Left ventricle myocardium inferior (tissue), 1 donor: ENCODE data around the gene RPS6KA2. TPM values are rescaled to one million over a fixed set of nuclear protein-coding genes. Genes with fewer than 3 reads are reported as not detected.

Experiments used
- DNase-seq: peaks from one replicate; pipeline ENCODE4 v3.0.0-alpha.2; 2020
- H3K27ac ChIP-seq: fragments of 200-600 bp; replicated peaks from 2 replicates; pipeline ENCODE4 v1.8.0; 2021
- H3K27me3 ChIP-seq: fragments of 200-600 bp; 2 replicates; pipeline ENCODE4 v1.8.0; 2021; ENCODE audit warnings: low read depth
- H3K36me3 ChIP-seq: fragments of 200-600 bp; 2 replicates; pipeline ENCODE4 v1.8.0; 2021
- H3K4me1 ChIP-seq: fragments of 200-600 bp; 2 replicates; pipeline ENCODE4 v1.8.0; 2021
- H3K4me3 ChIP-seq: fragments of 200-600 bp; 2 replicates; pipeline ENCODE4 v1.8.0; 2021; ENCODE audit warnings: mild to moderate bottlenecking, moderate library complexity
- H3K9me3 ChIP-seq: fragments of 200-600 bp; replicated peaks from 2 replicates; pipeline ENCODE4 v1.8.0; 2021
- intact Hi-C: fragments of 100-400 bp; cut with micrococcal nuclease; formaldehyde crosslinking; loops from one replicate; pipeline ENCODE4 v1.11.0; 2022
- total RNA-seq: library from RNA; stranded (reverse); fragmentation: NEBNext Ultra II Directional; extraction: Animal tissue kit (Norgen Biotek cat#: 25700); gene quantifications from one replicate; pipeline ENCODE4 v1.2.1, GENCODE V29; 2021
- TF ChIP-seq, protein P1 (sequence below): fragments of 200-600 bp; IDR thresholded peaks from 2 replicates; pipeline ENCODE4 v1.8.0; 2021; ENCODE audit warnings: antibody characterized with exemption, mild to moderate bottlenecking, borderline replicate concordance
- donor health status: DM: no; HTN: yes; CAD: no; lungs with severe emphysema.

Gene RPS6KA2
- total RNA-seq, 1 donor from 2014 or later, result 77.2 TPM

DNA sequence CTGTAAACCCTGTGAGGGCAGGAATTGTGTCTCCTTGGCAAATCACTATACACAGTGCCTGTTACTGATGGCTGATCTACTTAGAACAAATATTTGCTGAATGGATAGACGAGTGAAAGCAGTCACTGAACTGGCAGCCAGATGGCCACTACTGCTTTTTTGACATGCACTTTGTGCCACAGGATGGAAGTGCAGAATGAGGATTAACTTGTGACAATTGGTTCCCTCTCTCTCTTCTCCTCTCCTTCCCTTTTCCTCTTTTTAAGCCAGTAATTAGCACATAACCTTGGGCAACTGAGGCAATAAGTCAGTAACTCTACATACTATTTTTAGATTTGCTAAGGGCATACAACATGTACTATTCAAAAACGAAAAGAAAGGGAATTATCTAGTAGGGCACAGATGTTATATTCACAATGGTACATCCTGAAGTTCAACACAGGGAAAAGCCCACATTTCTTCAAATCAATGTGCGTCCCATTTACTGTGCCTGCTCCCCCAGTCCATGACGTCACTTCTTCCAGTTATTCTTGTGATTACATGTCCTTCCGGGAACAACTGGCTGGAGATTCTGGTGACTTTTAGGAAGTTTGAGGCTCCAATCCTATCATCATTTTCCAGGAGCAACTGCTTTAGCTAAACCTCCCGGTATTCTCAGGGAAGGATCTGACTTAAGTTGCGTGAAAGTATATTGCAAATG, 17.0 kb upstream of the RPS6KA2 start:
- peaks cover 19% of the 10 kb centered on the region for H3K4me1 ChIP-seq
- no peaks in the 10 kb centered on the region for H3K27me3 ChIP-seq
- intact Hi-C loops, result no loop called here
- no peak for DNase-seq
- no peak overlapping the region for H3K4me3 ChIP-seq
- no peaks in the 10 kb centered on the region for H3K36me3 ChIP-seq
- H3K27ac ChIP-seq, result peak overlapping the region; percentile 7
- TF ChIP-seq, protein P1, sequence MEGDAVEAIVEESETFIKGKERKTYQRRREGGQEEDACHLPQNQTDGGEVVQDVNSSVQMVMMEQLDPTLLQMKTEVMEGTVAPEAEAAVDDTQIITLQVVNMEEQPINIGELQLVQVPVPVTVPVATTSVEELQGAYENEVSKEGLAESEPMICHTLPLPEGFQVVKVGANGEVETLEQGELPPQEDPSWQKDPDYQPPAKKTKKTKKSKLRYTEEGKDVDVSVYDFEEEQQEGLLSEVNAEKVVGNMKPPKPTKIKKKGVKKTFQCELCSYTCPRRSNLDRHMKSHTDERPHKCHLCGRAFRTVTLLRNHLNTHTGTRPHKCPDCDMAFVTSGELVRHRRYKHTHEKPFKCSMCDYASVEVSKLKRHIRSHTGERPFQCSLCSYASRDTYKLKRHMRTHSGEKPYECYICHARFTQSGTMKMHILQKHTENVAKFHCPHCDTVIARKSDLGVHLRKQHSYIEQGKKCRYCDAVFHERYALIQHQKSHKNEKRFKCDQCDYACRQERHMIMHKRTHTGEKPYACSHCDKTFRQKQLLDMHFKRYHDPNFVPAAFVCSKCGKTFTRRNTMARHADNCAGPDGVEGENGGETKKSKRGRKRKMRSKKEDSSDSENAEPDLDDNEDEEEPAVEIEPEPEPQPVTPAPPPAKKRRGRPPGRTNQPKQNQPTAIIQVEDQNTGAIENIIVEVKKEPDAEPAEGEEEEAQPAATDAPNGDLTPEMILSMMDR, result no peak
- peaks cover 19% of the 10 kb centered on the region for H3K9me3 ChIP-seq

DNA sequence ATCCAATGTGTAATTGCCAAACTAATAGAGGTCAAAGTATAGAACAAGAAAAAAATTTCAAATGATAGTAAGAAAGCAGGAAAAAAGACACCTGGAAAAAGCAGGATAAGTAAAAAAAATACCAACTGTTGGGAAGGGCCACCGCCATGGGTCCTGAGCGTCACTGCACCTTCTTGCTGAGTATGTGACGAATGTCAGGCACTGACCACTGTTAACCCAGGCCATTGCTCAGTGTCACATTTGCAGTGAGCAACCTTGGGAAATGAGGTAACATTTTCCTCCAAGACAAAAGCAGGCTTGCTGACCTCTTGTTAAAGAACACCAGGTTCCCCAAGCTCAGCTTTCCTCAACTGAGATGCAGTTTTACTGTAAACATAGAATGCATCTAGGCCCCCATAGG, 15.6 kb upstream of the RPS6KA2 start:
- DNase-seq, result no peak
- H3K27ac ChIP-seq, result no peak overlapping the region
- H3K9me3 ChIP-seq, result peaks cover 19% of the 10 kb centered on the region
- H3K4me1 ChIP-seq, result peaks cover 33% of the 10 kb centered on the region
- no peaks in the 10 kb centered on the region for H3K36me3 ChIP-seq
- intact Hi-C loops, result no loop called here
- TF ChIP-seq, protein P1, result no peak
- H3K27me3 ChIP-seq, result no peaks in the 10 kb centered on the region
- H3K4me3 ChIP-seq, result no peak overlapping the region

DNA sequence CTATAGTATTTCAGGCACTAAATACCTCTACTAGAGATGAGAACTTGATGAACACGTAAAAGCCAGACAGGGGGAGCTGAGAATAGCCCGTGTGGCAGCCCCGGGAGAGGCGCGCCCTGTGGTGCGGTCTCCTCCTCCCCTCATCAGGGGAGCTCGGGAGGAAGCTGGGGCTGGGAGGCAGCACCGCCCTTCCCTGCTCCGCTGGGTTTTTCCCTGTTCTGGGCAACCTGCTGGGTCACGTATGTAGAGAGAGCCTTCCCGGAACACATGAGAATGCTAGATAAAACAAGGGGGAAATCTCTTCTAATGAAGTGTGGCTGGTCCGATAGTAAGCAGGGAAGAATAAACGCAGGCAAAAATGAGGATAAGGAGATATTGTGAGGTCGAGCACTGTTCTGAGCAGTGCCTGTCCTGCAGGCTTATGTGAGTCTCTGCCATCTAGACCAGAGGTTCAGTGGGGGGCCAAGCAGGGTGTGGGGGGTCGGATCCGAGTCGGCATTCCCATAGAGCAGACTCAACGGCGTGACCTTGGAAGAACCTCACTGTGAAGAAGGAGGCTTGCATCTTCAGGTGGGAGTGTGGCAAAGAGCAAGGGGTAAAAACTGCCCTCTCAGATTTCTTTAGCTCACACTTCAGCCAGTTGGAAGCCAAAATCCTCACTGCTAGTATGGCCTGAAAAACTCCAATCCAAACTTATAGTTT, 13.4 kb upstream of the RPS6KA2 start:
- H3K4me3 ChIP-seq, result peak overlapping the region; percentile 50
- DNase-seq, result peak; percentile 50
- peaks cover 54% of the 10 kb centered on the region for H3K4me1 ChIP-seq
- peak overlapping the region; percentile 68 for H3K27ac ChIP-seq
- intact Hi-C loops, result no loop called here
- TF ChIP-seq, protein P1, result peak; percentile 25
- no peaks in the 10 kb centered on the region for H3K36me3 ChIP-seq
- peaks cover 19% of the 10 kb centered on the region for H3K9me3 ChIP-seq
- H3K27me3 ChIP-seq, result no peaks in the 10 kb centered on the region

DNA sequence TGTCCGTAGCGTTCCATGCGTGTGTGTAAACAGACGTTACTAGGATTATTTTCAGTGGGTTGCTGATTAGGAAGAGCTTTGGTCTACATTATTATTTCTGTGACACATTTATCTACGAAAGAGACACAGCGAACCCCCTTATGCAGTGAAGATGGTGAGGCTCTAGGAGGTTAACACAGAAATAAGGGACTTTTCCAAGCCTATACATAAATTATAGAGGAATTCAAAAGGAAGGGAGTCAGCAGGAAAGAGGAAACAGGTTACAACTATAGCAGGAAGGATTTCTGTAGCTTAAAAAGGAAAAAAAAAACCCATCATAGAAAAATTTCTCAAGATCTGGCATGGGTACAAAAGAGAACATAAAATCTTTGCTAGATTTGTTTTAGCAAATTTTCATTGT, 12.9 kb upstream of the RPS6KA2 start:
- Histone ChIP-seq H3K4me3 (peak overlapping the region; percentile 50), H3K27me3 (no peaks in the 10 kb centered on the region), H3K9me3 (peaks cover 19% of the 10 kb centered on the region), H3K4me1 (peaks cover 55% of the 10 kb centered on the region), H3K27ac (peak overlapping the region; percentile 68), H3K36me3 (no peaks in the 10 kb centered on the region)
- TF ChIP-seq, protein P1, result no peak
- DNase-seq, result no peak
- intact Hi-C loops, result no loop called here

DNA sequence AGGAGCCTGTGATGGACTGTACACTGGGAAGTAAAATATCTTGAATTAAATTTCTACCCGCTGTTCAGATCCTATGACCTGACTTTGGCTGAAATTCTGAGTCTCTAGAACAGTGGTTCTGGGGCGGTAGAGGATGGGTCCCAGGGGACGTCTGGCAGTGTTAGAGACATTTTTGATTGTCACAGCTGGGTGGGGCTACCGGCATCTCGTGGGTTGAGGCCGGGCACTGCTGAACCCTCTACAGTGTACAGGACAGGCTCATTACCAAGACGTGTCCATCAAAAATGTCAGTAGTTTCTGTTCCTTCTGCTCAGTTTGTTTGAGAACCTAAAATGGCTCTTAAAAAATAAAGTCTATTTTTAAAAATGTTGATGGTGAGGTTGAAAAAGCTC, 11.5 kb upstream of the RPS6KA2 start:
- TF ChIP-seq, protein P1, result no peak
- Histone ChIP-seq H3K4me1 (peaks cover 65% of the 10 kb centered on the region), H3K9me3 (peaks cover 11% of the 10 kb centered on the region), H3K27ac (no peak overlapping the region), H3K4me3 (no peak overlapping the region), H3K27me3 (no peaks in the 10 kb centered on the region), H3K36me3 (no peaks in the 10 kb centered on the region)
- no peak for DNase-seq
- intact Hi-C loops, result no loop called here
